H9 (cell line): Measurements from ENCODE around the gene SOX30. TPM values are rescaled to one million over a fixed set of nuclear protein-coding genes. Genes with fewer than 3 reads are reported as not detected.

Experiments
- DNase-seq: peaks from one replicate; pipeline ENCODE4 v3.0.0-alpha.2; 2017
- H2AFZ ChIP-seq: one replicate; pipeline ENCODE4 v1.6.1; 2013; ENCODE audit warnings: mild to moderate bottlenecking, low read length, control low read depth, moderate library complexity
- H2AK5ac ChIP-seq: 2 replicates; pipeline ENCODE4 v1.6.1; 2013; ENCODE audit warnings: low read length, control low read depth, mixed read lengths; ENCODE audit not compliant: insufficient read length
- H2BK120ac ChIP-seq: one replicate; pipeline ENCODE4 v1.6.1; 2013; ENCODE audit warnings: low read depth, mild to moderate bottlenecking, low read length, control low read depth, inconsistent platforms; ENCODE audit not compliant: poor library complexity, severe bottlenecking
- H2BK12ac ChIP-seq: 2 replicates; pipeline ENCODE4 v1.6.1; 2013; ENCODE audit warnings: low read length, control low read depth, mixed read lengths, low read depth; ENCODE audit not compliant: insufficient read length
- H2BK15ac ChIP-seq: 2 replicates; pipeline ENCODE4 v1.6.1; 2013; ENCODE audit warnings: low read depth, low read length, control low read depth
- H2BK20ac ChIP-seq: one replicate; pipeline ENCODE4 v1.6.1; 2013; ENCODE audit warnings: low read depth, mild to moderate bottlenecking, low read length, control low read depth, inconsistent platforms; ENCODE audit not compliant: poor library complexity, severe bottlenecking
- H2BK5ac ChIP-seq: 2 replicates; pipeline ENCODE4 v1.6.1; 2013; ENCODE audit warnings: low read length, control low read depth, mixed read lengths; ENCODE audit not compliant: insufficient read length
- H3K14ac ChIP-seq: 2 replicates; pipeline ENCODE4 v1.6.1; 2013; ENCODE audit warnings: low read length, control low read depth; ENCODE audit not compliant: insufficient read depth
- H3K18ac ChIP-seq: 2 replicates; pipeline ENCODE4 v1.6.1; 2013; ENCODE audit warnings: low read depth, mild to moderate bottlenecking, mixed read lengths, low read length, control low read depth; ENCODE audit not compliant: insufficient read length
- H3K23ac ChIP-seq: 2 replicates; pipeline ENCODE4 v1.6.1; 2013; ENCODE audit warnings: low read length, control low read depth, mixed read lengths, low read depth; ENCODE audit not compliant: insufficient read length
- H3K23me2 ChIP-seq: 2 replicates; pipeline ENCODE4 v1.6.1; 2013; ENCODE audit warnings: low read depth, mild to moderate bottlenecking, mixed read lengths, low read length, control low read depth; ENCODE audit not compliant: insufficient read length, poor library complexity, severe bottlenecking
- H3K27ac ChIP-seq: 2 replicates; pipeline ENCODE4 v1.5.1; 2013; ENCODE audit warnings: low read length, control low read depth, mixed read lengths, low read depth; ENCODE audit not compliant: insufficient read length
- H3K27me3 ChIP-seq: 2 replicates; pipeline ENCODE4 v1.6.1; 2013; ENCODE audit warnings: low read length, control low read depth, inconsistent platforms; ENCODE audit not compliant: insufficient read depth
- H3K4ac ChIP-seq: 2 replicates; pipeline ENCODE4 v1.6.1; 2013; ENCODE audit warnings: low read depth, mild to moderate bottlenecking, control low read depth, inconsistent platforms, low read length, moderate library complexity
- H3K4me1 ChIP-seq: 2 replicates; pipeline ENCODE4 v1.6.1; 2013; ENCODE audit warnings: low read length, control low read depth, inconsistent platforms; ENCODE audit not compliant: insufficient read depth
- H3K4me2 ChIP-seq: 2 replicates; pipeline ENCODE4 v1.6.1; 2013; ENCODE audit warnings: low read length, control low read depth, mixed read lengths; ENCODE audit not compliant: insufficient read length, insufficient read depth
- H3K56ac ChIP-seq: 2 replicates; pipeline ENCODE4 v1.6.1; 2013; ENCODE audit warnings: low read depth, mild to moderate bottlenecking, mixed read lengths, low read length, control low read depth; ENCODE audit not compliant: insufficient read length
- H3K79me1 ChIP-seq: 2 replicates; pipeline ENCODE4 v1.6.1; 2013; ENCODE audit warnings: low read depth, mild to moderate bottlenecking, moderate library complexity, low read length, control low read depth, inconsistent platforms; ENCODE audit not compliant: insufficient read depth, poor library complexity, severe bottlenecking
- H3K79me2 ChIP-seq: 2 replicates; pipeline ENCODE4 v1.6.1; 2013; ENCODE audit warnings: low read length, control low read depth, inconsistent platforms; ENCODE audit not compliant: insufficient read depth
- H3K9ac ChIP-seq: 2 replicates; pipeline ENCODE4 v1.6.1; 2013; ENCODE audit warnings: low read length, control low read depth, mixed read lengths; ENCODE audit not compliant: insufficient read length; ENCODE audit errors: extremely low read depth
- H3K9me3 ChIP-seq: one replicate; pipeline ENCODE4 v1.6.1; 2013; ENCODE audit warnings: low read depth, low read length, inconsistent platforms; ENCODE audit not compliant: control insufficient read depth
- H3T11ph ChIP-seq: one replicate; pipeline ENCODE4 v1.6.1; 2013; ENCODE audit warnings: mild to moderate bottlenecking, low read length, control low read depth, inconsistent platforms
- H4K20me1 ChIP-seq: one replicate; pipeline ENCODE4 v1.6.1; 2013; ENCODE audit not compliant: control insufficient read depth, insufficient read length, insufficient read depth
- H4K5ac ChIP-seq: 2 replicates; pipeline ENCODE4 v1.6.1; 2013; ENCODE audit warnings: low read depth, mild to moderate bottlenecking, mixed read lengths, low read length, control low read depth; ENCODE audit not compliant: insufficient read length
- H4K8ac ChIP-seq: replicated peaks from 2 replicates; pipeline ENCODE4 v1.6.1; 2013; ENCODE audit warnings: low read length, control low read depth, mixed read lengths, low read depth; ENCODE audit not compliant: insufficient read length
- H4K91ac ChIP-seq: 2 replicates; pipeline ENCODE4 v1.6.1; 2013; ENCODE audit warnings: low read depth, mild to moderate bottlenecking, moderate library complexity, mixed read lengths, low read length, control low read depth; ENCODE audit not compliant: insufficient read length
- H3K27ac Mint-ChIP-seq, 3 experiments: 2 replicates in 2 of 3; 3 replicates in 1 of 3; pipeline ENCODE4 v1.8.0; 2020 to 2021; ENCODE audit warnings: mixed read lengths in 3 of 3, mild to moderate bottlenecking in 1 of 3, moderate library complexity in 1 of 3
- H3K27me3 Mint-ChIP-seq: 2 replicates; pipeline ENCODE4 v1.8.0; 2021; ENCODE audit warnings: low read depth, mild to moderate bottlenecking, moderate library complexity, mixed read lengths
- H3K36me3 Mint-ChIP-seq, 3 experiments: 2 replicates in 2 of 3; 3 replicates in 1 of 3; pipeline ENCODE4 v1.8.0; 2020 to 2021; ENCODE audit warnings: low read depth in 3 of 3, mixed read lengths in 3 of 3; ENCODE audit not compliant: insufficient read depth in 1 of 3
- H3K4me1 Mint-ChIP-seq, 2 experiments: 2 replicates each; pipeline ENCODE4 v1.8.0; 2020; ENCODE audit warnings: mixed read lengths in 2 of 2
- H3K4me3 Mint-ChIP-seq, 2 experiments: 2 replicates in 1 of 2; 3 replicates in 1 of 2; pipeline ENCODE4 v1.8.0; 2020 to 2021; ENCODE audit warnings: mild to moderate bottlenecking in 2 of 2, mixed read lengths in 2 of 2, moderate library complexity in 1 of 2
- H3K9me3 Mint-ChIP-seq, 2 experiments: 2 replicates in 1 of 2; 3 replicates in 1 of 2; pipeline ENCODE4 v1.8.0; 2020; ENCODE audit warnings: mild to moderate bottlenecking in 2 of 2, mixed read lengths in 2 of 2, moderate library complexity in 1 of 2
- CTCF ChIP-seq: fragments of 200-600 bp; sonication (generic); conservative IDR thresholded peaks from 3 replicates; pipeline ENCODE4 v1.8.0; 2021; ENCODE audit warnings: antibody characterized with exemption, mild to moderate bottlenecking
- WGBS: extraction: QIAGEN DNeasy Blood & Tissue Kit; methylation state at CpG from one replicate; pipeline ENCODE4 v1.1.7; 2013; ENCODE audit warnings: missing lambda C conversion rate, low lambda C conversion rate, mixed read lengths; ENCODE audit not compliant: insufficient read length; ENCODE audit errors: extremely low coverage; 5-methylcytosine and 5-hydroxymethylcytosine counted together
- total RNA-seq: library from RNA; stranded (reverse); gene quantifications from 2 replicates; pipeline ENCODE4 v1.2.1, GENCODE V29; 2021

SOX30 gene
- total RNA-seq, 1 experiment from 2014 or later, result not detected

GRCh38 chr5:157616785-157617184, 35.5 kb downstream of the SOX30 start:
- Histone ChIP-seq H3K9me3 (no peaks in the 10 kb centered on the region), H3K79me2 (no peaks in the 10 kb centered on the region), H3K4me2 (no peak overlapping the region), H3K79me1 (no peaks in the 10 kb centered on the region), H2AK5ac (no peak overlapping the region), H3K23ac (no peak overlapping the region), H4K8ac (no peak overlapping the region), H3K18ac (no peak overlapping the region), H2BK15ac (no peak overlapping the region), H3K23me2 (no peaks in the 10 kb centered on the region), H4K5ac (no peak overlapping the region), H2BK120ac (no peak overlapping the region), H4K91ac (no peak overlapping the region), H3K4me1 (no peaks in the 10 kb centered on the region), H3K27me3 (no peaks in the 10 kb centered on the region), H3K14ac (no peak overlapping the region), H3T11ph (no peak overlapping the region), H2BK20ac (no peak overlapping the region), H4K20me1 (no peaks in the 10 kb centered on the region), H3K9ac (no peak overlapping the region), H2AFZ (no peak overlapping the region), H2BK5ac (no peak overlapping the region), H3K56ac (no peak overlapping the region), H2BK12ac (no peak overlapping the region), H3K4ac (no peak overlapping the region), H3K27ac (no peak overlapping the region)
- no peak for TF ChIP-seq CTCF
- Mint-ChIP-seq H3K9me3 (peaks cover 0 to 5% of the 10 kb centered on the region in 2 experiments; a peak in 1 of 5 replicates), H3K4me1 (no peaks in the 10 kb centered on the region), H3K4me3 (no peak overlapping the region), H3K27ac (no peak overlapping the region), H3K36me3 (no peaks in the 10 kb centered on the region), H3K27me3 (no peaks in the 10 kb centered on the region)
- no peak for DNase-seq
- no CpG with 5 or more reads among the region's 4 CpGs for WGBS
